Measurements from ENCODE around the gene PACS2.

PACS2 gene

DNA sequence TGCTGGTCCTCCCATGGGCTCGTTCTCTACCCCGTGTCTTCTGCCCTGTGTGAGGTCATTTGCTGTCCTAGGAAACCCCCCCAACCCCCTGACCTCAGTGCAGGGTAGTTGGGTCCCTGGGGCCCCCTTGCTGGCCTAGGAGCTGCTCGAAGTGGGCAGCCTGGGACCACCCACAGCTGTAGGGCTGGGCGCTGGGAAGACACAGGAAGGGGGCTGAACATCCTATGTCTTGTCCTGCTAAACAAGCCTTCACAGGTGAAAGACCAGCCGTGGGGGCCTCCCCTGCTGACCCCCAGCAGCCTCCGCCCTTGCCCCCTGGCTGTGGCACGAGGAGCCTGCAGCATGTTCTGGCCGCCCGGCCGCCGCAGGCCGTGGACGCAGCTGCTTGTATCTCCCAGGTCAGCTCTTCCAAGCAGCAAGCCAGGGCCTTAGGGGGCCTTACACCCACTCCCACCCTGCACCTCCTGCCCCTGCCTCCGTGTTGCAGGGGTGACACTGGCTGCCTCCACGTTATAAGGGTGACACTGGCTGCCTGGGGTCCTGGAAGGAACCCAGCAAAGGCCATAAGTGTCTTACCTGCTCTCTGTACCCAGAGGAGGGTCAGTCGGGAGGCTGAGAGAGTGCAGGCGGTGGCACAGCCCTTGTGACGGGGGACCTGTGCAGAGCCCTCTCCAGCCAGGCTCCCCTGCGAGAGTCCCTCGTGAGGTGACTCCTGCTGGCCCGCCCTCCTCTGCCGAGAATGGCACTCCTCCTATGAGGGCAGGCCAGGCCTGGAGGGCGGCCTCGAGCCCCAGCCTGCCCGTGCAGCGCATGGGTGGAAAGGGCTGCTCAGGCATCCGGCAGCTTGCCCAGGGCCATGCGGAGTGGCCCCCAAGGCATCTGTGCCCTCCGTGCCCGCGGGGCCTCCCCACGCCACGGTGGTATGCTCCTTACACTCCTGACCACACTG lies 72.3 kb downstream of the PACS2 start:
- Histone ChIP-seq H3K4me1 (ENCODE audit: insufficient read depth, low read length, poor library complexity, severe bottlenecking) (peaks cover 19% of the 10 kb centered on the region), H3K9ac (ENCODE audit: low read depth, low read length, poor library complexity, severe bottlenecking) (no peak overlapping the region), H2AFZ (ENCODE audit: low read length) (no peak overlapping the region), H3K9me3 (ENCODE audit: insufficient read depth, low read depth, low read length) (no peaks in the 10 kb centered on the region), H4K20me1 (ENCODE audit: insufficient read depth, low read length, poor library complexity, severe bottlenecking) (no peaks in the 10 kb centered on the region), H3K4me2 (ENCODE audit: low read depth, low read length, poor library complexity, severe bottlenecking) (no peak overlapping the region), H3K4me3 (ENCODE audit: low read length, poor library complexity, severe bottlenecking) (no peak overlapping the region), H3K36me3 (ENCODE audit: insufficient read depth, low read length) (peaks cover 13% of the 10 kb centered on the region; the same call in 1 of the 2 replicates), H3F3A (ENCODE audit: low read depth) (no peaks in the 10 kb centered on the region), H3K9me2 (replicated peaks; ENCODE audit: low read depth, low read length) (no peaks in the 10 kb centered on the region), H3K27me3 (ENCODE audit: insufficient read depth, low read length, poor library complexity, severe bottlenecking) (no peaks in the 10 kb centered on the region), H3K79me2 (ENCODE audit: insufficient read depth, low read length) (no peaks in the 10 kb centered on the region)
- TF ChIP-seq EZH2phosphoT487 (IDR thresholded peaks at IDR 0.05; ENCODE audit: borderline replicate concordance): no peak
- TF ChIP-seq, protein P1, sequence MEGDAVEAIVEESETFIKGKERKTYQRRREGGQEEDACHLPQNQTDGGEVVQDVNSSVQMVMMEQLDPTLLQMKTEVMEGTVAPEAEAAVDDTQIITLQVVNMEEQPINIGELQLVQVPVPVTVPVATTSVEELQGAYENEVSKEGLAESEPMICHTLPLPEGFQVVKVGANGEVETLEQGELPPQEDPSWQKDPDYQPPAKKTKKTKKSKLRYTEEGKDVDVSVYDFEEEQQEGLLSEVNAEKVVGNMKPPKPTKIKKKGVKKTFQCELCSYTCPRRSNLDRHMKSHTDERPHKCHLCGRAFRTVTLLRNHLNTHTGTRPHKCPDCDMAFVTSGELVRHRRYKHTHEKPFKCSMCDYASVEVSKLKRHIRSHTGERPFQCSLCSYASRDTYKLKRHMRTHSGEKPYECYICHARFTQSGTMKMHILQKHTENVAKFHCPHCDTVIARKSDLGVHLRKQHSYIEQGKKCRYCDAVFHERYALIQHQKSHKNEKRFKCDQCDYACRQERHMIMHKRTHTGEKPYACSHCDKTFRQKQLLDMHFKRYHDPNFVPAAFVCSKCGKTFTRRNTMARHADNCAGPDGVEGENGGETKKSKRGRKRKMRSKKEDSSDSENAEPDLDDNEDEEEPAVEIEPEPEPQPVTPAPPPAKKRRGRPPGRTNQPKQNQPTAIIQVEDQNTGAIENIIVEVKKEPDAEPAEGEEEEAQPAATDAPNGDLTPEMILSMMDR (conservative IDR thresholded peaks at IDR 0.05; ENCODE audit: low read length): no peak

DNA sequence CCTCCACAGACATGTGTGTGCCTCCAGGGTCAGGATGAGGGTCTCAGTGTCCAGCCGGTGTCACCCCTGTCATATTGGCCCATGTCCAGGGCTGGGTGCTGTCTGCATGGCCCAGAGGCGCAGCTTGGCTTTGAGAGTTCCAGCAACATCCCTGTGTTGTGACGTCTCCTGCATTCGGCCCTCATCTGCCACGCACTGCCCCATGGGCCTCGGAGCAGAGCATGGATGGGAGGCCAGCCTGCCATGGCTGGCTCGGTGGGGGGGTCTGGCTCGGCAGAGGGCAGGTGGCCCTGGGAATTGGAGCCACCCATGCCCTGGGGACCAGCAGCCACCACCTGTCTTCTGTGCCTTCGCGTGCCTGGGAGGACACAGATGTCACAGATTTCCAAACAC lies 73.0 kb downstream of the PACS2 start:
- no peak overlapping the region for H3K4me2 ChIP-seq (ENCODE audit: low read depth, low read length, poor library complexity, severe bottlenecking)
- H4K20me1 ChIP-seq (ENCODE audit: insufficient read depth, low read length, poor library complexity, severe bottlenecking): no peaks in the 10 kb centered on the region
- H3K79me2 ChIP-seq (ENCODE audit: insufficient read depth, low read length): no peaks in the 10 kb centered on the region
- no peaks in the 10 kb centered on the region for H3F3A ChIP-seq (ENCODE audit: low read depth)
- peaks cover 19% of the 10 kb centered on the region for H3K4me1 ChIP-seq (ENCODE audit: insufficient read depth, low read length, poor library complexity, severe bottlenecking)
- peaks cover 13% of the 10 kb centered on the region; the same call in 1 of the 2 replicates for H3K36me3 ChIP-seq (ENCODE audit: insufficient read depth, low read length)
- H3K27me3 ChIP-seq (ENCODE audit: insufficient read depth, low read length, poor library complexity, severe bottlenecking): no peaks in the 10 kb centered on the region
- H3K9me3 ChIP-seq (ENCODE audit: insufficient read depth, low read depth, low read length): no peaks in the 10 kb centered on the region
- no peaks in the 10 kb centered on the region for H3K9me2 ChIP-seq (replicated peaks; ENCODE audit: low read depth, low read length)
- H2AFZ ChIP-seq (ENCODE audit: low read length): no peak overlapping the region
- no peak overlapping the region for H3K9ac ChIP-seq (ENCODE audit: low read depth, low read length, poor library complexity, severe bottlenecking)
- TF ChIP-seq EZH2phosphoT487 (IDR thresholded peaks at IDR 0.05; ENCODE audit: borderline replicate concordance): no peak
- TF ChIP-seq, protein P1 (conservative IDR thresholded peaks at IDR 0.05; ENCODE audit: low read length): no peak
- H3K4me3 ChIP-seq (ENCODE audit: low read length, poor library complexity, severe bottlenecking): no peak overlapping the region

DNA sequence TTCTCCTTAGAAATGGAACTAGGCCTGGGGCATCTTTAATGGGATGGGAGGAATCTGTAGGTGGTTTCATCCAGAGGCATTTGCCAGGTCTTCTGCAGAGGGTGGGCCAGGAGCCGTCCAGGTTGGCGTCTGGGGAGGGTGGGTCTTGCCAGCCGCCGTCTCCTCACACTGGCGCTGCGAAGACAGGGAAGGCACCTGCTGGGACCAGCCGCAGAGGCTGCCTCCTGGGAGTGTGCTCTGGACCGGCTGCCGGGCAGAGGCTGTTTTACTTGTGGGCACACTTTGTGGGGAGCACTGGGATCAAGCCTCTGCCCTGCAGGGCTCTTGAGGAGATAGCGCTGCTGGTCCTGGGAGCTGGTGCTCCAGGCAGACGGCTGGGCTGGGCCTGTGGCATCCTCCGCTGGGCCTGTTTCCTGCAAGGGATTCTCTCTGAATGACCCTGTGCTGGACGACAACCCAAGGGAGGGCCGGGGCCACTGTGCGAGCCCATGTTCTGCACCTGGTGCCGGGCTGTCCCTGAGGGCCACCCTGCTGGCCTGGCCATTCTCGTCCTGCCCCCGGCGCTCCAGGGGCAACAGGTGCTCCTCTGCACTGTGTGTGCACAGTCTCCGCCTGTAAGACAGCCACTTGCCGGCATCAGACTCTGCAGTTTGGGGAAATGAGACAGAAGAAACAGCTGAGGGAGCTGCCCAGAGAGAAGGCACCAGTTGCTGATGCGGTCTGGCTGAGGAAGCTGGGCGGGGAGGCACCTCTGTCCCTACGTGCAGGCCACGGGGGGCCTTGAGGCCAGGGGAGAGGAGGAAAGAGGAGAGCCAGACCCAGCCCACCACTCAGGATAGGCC lies 73.8 kb downstream of the PACS2 start:
- Histone ChIP-seq H4K20me1 (ENCODE audit: insufficient read depth, low read length, poor library complexity, severe bottlenecking) (no peaks in the 10 kb centered on the region), H3K9ac (ENCODE audit: low read depth, low read length, poor library complexity, severe bottlenecking) (no peak overlapping the region), H3K36me3 (ENCODE audit: insufficient read depth, low read length) (peaks cover 10% of the 10 kb centered on the region; the same call in 1 of the 2 replicates), H3K4me2 (ENCODE audit: low read depth, low read length, poor library complexity, severe bottlenecking) (no peak overlapping the region), H3K27me3 (ENCODE audit: insufficient read depth, low read length, poor library complexity, severe bottlenecking) (no peaks in the 10 kb centered on the region), H3K4me3 (ENCODE audit: low read length, poor library complexity, severe bottlenecking) (no peak overlapping the region), H2AFZ (ENCODE audit: low read length) (no peak overlapping the region), H3K9me3 (ENCODE audit: insufficient read depth, low read depth, low read length) (no peaks in the 10 kb centered on the region), H3K4me1 (ENCODE audit: insufficient read depth, low read length, poor library complexity, severe bottlenecking) (peaks cover 19% of the 10 kb centered on the region), H3K79me2 (ENCODE audit: insufficient read depth, low read length) (no peaks in the 10 kb centered on the region), H3K9me2 (replicated peaks; ENCODE audit: low read depth, low read length) (no peaks in the 10 kb centered on the region), H3F3A (ENCODE audit: low read depth) (no peaks in the 10 kb centered on the region)
- TF ChIP-seq, protein P1 (conservative IDR thresholded peaks at IDR 0.05; ENCODE audit: low read length): no peak
- no peak for TF ChIP-seq EZH2phosphoT487 (IDR thresholded peaks at IDR 0.05; ENCODE audit: borderline replicate concordance)
